SU-DHL-6 (cell line): ENCODE data around the gene ADAR.

Experiments
- H2AFZ ChIP-seq: fragments of 200-600 bp; sonication (generic); 2 replicates; pipeline ENCODE4 v1.6.1; 2014; ENCODE audit warnings: low read depth, mild to moderate bottlenecking, moderate library complexity, mixed read lengths, antibody characterized with exemption, low read length; ENCODE audit not compliant: severe bottlenecking
- H3F3A ChIP-seq: fragments of 200-600 bp; shearing (Covaris generic); 2 replicates; pipeline ENCODE4 v1.6.0; 2016; ENCODE audit warnings: antibody characterized with exemption, mild to moderate bottlenecking; ENCODE audit not compliant: insufficient read depth
- H3K27ac ChIP-seq: fragments of 200-600 bp; sonication (generic); 2 replicates; pipeline ENCODE4 v1.5.1; 2016; ENCODE audit warnings: low read depth, mild to moderate bottlenecking, low read length, moderate library complexity, mixed read lengths
- H3K27me3 ChIP-seq: fragments of 200-600 bp; sonication (generic), shearing (Covaris generic); 2 replicates; pipeline ENCODE4 v1.6.0; 2014; ENCODE audit warnings: mild to moderate bottlenecking, low read length
- H3K36me3 ChIP-seq: fragments of 200-600 bp; sonication (generic); 2 replicates; pipeline ENCODE4 v1.6.1; 2014; ENCODE audit warnings: mild to moderate bottlenecking, low read length, mixed read lengths
- H3K4me2 ChIP-seq: fragments of 300-600, 200-600 bp; shearing (Covaris generic), sonication (generic); 2 replicates; pipeline ENCODE4 v1.6.0; 2014; ENCODE audit warnings: low read length, low read depth, mild to moderate bottlenecking; ENCODE audit not compliant: poor library complexity, severe bottlenecking
- H3K4me3 ChIP-seq: fragments of 200-600 bp; sonication (generic); 2 replicates; pipeline ENCODE4 v1.5.1; 2014; ENCODE audit warnings: antibody characterized with exemption, low read length, mild to moderate bottlenecking, mixed read lengths; ENCODE audit not compliant: insufficient read depth, poor library complexity, severe bottlenecking
- H3K79me2 ChIP-seq: fragments of 200-600 bp; sonication (generic); 2 replicates; pipeline ENCODE4 v1.6.1; 2014; ENCODE audit warnings: mild to moderate bottlenecking, low read length, moderate library complexity; ENCODE audit not compliant: insufficient read depth
- H3K9ac ChIP-seq: fragments of 200-600 bp; sonication (generic); 2 replicates; pipeline ENCODE4 v1.7.0; 2014; ENCODE audit warnings: mild to moderate bottlenecking, low read length
- H3K9me2 ChIP-seq: fragments of 200-600 bp; sonication (generic); replicated peaks from 2 replicates; pipeline ENCODE4 v1.6.1; 2014; ENCODE audit warnings: low read length; ENCODE audit not compliant: insufficient read depth
- H3K9me3 ChIP-seq: fragments of 200-600 bp; sonication (generic); 2 replicates; pipeline ENCODE4 v1.6.1; 2014; ENCODE audit warnings: low read length, mixed read lengths; ENCODE audit not compliant: insufficient read depth
- H4K20me1 ChIP-seq: fragments of 200-600 bp; sonication (generic); 2 replicates; pipeline ENCODE4 v1.6.1; 2014; ENCODE audit warnings: low read depth, mild to moderate bottlenecking, antibody characterized with exemption, low read length, moderate library complexity, mixed read lengths
- CTCF ChIP-seq: fragments of 200-600 bp; sonication (generic); IDR thresholded peaks from one replicate; pipeline ENCODE4 v1.5.1; 2017; ENCODE audit warnings: antibody characterized with exemption, mild to moderate bottlenecking, low read length, moderate library complexity; ENCODE audit not compliant: insufficient read depth, poor library complexity, severe bottlenecking
- EZH2phosphoT487 ChIP-seq: fragments of 200-600 bp; sonication (generic), shearing (Covaris generic); conservative IDR thresholded peaks from 2 replicates; pipeline ENCODE4 v1.6.1; 2018; ENCODE audit warnings: mild to moderate bottlenecking, antibody characterized with exemption, low read length, moderate library complexity, mixed read lengths

Gene ADAR

DNA sequence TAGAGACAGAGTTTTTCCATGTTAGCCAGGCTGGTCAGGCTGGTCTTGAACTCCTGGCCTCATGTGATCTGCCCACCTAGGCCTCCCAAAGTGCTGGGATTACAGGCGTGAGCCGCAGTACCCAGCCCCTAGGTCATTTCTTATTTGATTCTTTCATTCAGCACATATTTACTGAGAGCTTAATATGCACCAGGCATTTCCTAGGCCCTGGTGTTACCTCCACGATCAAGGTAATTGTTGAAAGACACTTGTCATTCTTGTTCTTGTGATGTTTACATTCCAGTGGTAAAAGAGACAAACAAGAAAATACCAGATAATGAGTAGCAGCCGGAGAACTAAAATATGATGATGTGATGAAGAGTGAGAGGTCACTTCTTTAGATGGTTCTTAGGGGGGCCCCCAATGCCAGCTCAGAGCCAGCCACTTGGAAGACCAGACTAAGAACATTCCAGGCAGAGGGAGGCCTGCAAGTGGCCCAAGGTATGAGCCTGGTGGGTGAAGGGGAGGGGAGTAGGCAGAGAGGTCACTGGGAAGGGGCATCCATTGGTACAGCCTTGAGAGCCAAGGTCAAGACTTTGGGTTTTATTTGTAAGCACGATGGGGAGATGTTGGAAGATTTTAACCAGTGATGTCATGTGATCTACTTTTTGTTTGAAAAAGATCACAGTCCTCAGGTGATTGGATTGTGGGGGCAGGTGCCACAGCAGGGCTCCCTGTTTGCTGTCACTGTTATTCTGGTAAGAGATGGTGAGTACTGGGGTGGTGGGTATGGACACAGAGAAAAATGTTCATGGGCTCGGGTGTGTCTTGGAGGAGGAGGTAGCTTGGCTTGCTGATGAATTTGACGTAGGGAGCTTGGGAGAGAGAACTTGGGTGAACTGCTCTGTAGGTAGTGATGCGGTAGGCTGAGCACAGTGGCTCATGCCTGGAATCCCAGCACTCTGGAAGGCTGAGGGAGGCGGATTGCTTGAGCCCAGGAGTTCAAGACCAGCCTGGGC is 68.2 kb downstream of the ADAR start:
- H3K27ac ChIP-seq = no peak overlapping the region
- TF ChIP-seq CTCF = no peak
- no peak for TF ChIP-seq EZH2phosphoT487
- no peak overlapping the region for H3K4me3 ChIP-seq

GRCh38 chr1:154536570-154536969 is 71.4 kb downstream of the ADAR start:
- Histone ChIP-seq H3F3A (no peaks in the 10 kb centered on the region), H3K9ac (no peak overlapping the region), H3K4me2 (no peak overlapping the region), H3K27me3 (no peaks in the 10 kb centered on the region), H3K36me3 (no peaks in the 10 kb centered on the region), H2AFZ (no peak overlapping the region), H3K79me2 (no peaks in the 10 kb centered on the region), H3K4me3 (no peak overlapping the region), H4K20me1 (no peaks in the 10 kb centered on the region), H3K27ac (no peak overlapping the region), H3K9me2 (no peaks in the 10 kb centered on the region), H3K9me3 (no peaks in the 10 kb centered on the region)
- TF ChIP-seq EZH2phosphoT487 (no peak), CTCF (no peak)

More for the DNA sequence above, 68.2 kb downstream of the ADAR start:
- Histone ChIP-seq H3K27me3 (no peaks in the 10 kb centered on the region), H4K20me1 (no peaks in the 10 kb centered on the region), H3K9me3 (no peaks in the 10 kb centered on the region), H3K9ac (no peak overlapping the region), H3K4me2 (no peak overlapping the region), H3K79me2 (no peaks in the 10 kb centered on the region), H2AFZ (no peak overlapping the region), H3K36me3 (no peaks in the 10 kb centered on the region), H3K9me2 (no peaks in the 10 kb centered on the region), H3F3A (no peaks in the 10 kb centered on the region)

DNA sequence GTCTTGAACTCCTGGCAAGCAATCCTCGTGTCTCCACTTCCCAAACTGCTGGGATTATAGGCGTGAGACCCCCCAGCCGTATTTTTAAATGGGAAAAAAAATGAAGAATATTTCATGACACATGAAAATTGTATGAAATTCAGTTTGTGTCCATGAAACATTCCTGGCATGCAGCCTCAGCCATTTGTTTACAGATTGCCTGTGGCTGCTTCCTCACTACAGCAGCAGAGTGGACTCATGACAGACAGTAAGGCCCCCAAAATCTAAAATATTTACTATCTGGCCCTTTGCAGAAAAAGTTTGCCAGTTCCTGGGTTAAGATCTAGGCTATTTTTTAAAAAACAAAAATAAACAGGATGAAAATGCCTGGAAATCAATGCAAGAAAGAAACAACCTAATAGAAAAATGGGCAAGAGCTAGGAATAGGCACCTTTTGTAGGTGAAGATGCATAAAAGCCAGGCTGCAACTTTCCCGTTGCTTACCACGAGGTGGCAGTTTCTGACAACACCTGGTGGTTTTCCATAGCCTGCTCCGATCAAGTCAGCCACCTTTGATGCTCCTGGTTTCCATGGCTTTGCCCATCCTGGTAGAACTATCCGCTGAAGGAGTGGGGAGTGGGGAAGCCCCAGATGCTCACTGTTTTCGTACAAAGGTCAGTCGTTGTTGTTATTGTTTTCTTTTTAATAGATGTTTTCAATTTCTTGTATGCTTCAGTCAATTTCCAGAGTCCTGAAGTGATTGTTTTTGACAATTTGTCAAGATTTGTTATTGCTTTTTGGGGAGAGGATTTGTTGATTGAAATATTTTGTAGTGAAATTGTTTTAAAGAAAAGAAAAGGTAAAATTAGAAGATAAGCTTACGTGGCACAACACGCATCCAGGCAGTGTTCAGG is 73.8 kb downstream of the ADAR start:
- Histone ChIP-seq H4K20me1 (no peaks in the 10 kb centered on the region), H3K79me2 (no peaks in the 10 kb centered on the region), H3K9ac (no peak overlapping the region), H3K27ac (no peak overlapping the region), H3K4me3 (no peak overlapping the region), H3F3A (no peaks in the 10 kb centered on the region), H3K9me3 (no peaks in the 10 kb centered on the region), H3K36me3 (no peaks in the 10 kb centered on the region), H3K4me2 (no peak overlapping the region), H3K9me2 (no peaks in the 10 kb centered on the region), H2AFZ (no peak overlapping the region), H3K27me3 (no peaks in the 10 kb centered on the region)
- TF ChIP-seq EZH2phosphoT487 (no peak), CTCF (peak; percentile 19)
